SH-SY5Y (cell line): Measurements from ENCODE around the gene SLC44A4.

ENCODE experiments used
- GATA2 ChIP-seq: IDR thresholded peaks from 2 replicates; pipeline ENCODE4 v1.6.1; 2011; ENCODE audit warnings: mild to moderate bottlenecking, low read depth, low read length
- GATA3 ChIP-seq: IDR thresholded peaks from 2 replicates; pipeline ENCODE4 v1.6.1; 2011; ENCODE audit warnings: low read depth, mild to moderate bottlenecking, low read length, moderate library complexity

- TF ChIP-seq GATA2 (no peak), GATA3 (no peak)
These were observed 44.2 kb downstream of the SLC44A4 start for GRCh38 chr6:31834367-31835250.
